SK-N-SH (cell line): ENCODE data around the gene LIM2.
A peak's percentile ranks its signal among the peaks of the same experiment; 100 is the strongest.

Experiments
- CTCF ChIP-seq: fragments of 200-600 bp; sonication (generic); IDR thresholded peaks from 2 replicates; pipeline ENCODE4 v1.6.1; 2017; ENCODE audit warnings: antibody characterized with exemption, mild to moderate bottlenecking, moderate library complexity
- EP300 ChIP-seq, 2 experiments: IDR thresholded peaks; 2 replicates each; pipeline versions ENCODE4 v1.4.0 to v1.6.1; 2012; ENCODE audit warnings: borderline replicate concordance in 1 of 2, low read depth in 1 of 2, low read length in 1 of 2
- FOSL2 ChIP-seq: IDR thresholded peaks from 2 replicates; pipeline ENCODE4 v1.4.0; 2012; ENCODE audit warnings: low read depth, mild to moderate bottlenecking, moderate library complexity, borderline replicate concordance
- GABPA ChIP-seq: IDR thresholded peaks from 2 replicates; pipeline ENCODE4 v1.4.0; 2012; ENCODE audit warnings: low read depth, mild to moderate bottlenecking
- RCOR1 ChIP-seq: fragments of 150-350 bp; IDR thresholded peaks from 2 replicates; pipeline ENCODE4 v1.6.1; 2017; ENCODE audit warnings: antibody characterized with exemption, low read length
- SMC3 ChIP-seq: IDR thresholded peaks from 2 replicates; pipeline ENCODE4 v1.6.1; 2012; ENCODE audit warnings: low read depth, low read length, improper control_type of control experiment
- TAF1 ChIP-seq: IDR thresholded peaks from 2 replicates; pipeline ENCODE4 v1.6.1; 2012; ENCODE audit warnings: low read depth, mild to moderate bottlenecking, low read length, moderate library complexity, borderline replicate concordance
- YY1 ChIP-seq: IDR thresholded peaks from 2 replicates; pipeline ENCODE4 v1.4.0; 2012; ENCODE audit warnings: low read depth, mild to moderate bottlenecking

GRCh38 chr19:51338563-51339312 is 49.0 kb downstream of the LIM2 start:
- 0 out of 2 replicates have a peak, but pooled peaks have one; percentile 48 for TF ChIP-seq YY1
- TF ChIP-seq GABPA, result no peak
- no peak for TF ChIP-seq TAF1
- peak; percentile 91 for TF ChIP-seq CTCF
- 0 out of 4 replicates have a peak, but pooled peaks of 1 of the 2 experiments have one; percentile 5 for TF ChIP-seq EP300 (IDR thresholded peaks at IDR 0.05; ENCODE audit: borderline replicate concordance in 1 of 2, low read depth in 1 of 2, low read length in 1 of 2)
- peak; percentile 29; the same call in 1 of the 2 replicates for TF ChIP-seq RCOR1
- no peak for TF ChIP-seq FOSL2
- TF ChIP-seq SMC3, result peak; percentile 80
